Right atrium auricular region (tissue), 2 donors: ENCODE measurements around the gene DES. TPM values are rescaled to one million over a fixed set of nuclear protein-coding genes. Genes with fewer than 3 reads are reported as not detected.

ENCODE experiments used
- DNase-seq: peaks from one replicate; pipeline ENCODE4 v3.0.0-alpha.2; 2019; ENCODE audit warnings: low spot score
- H3K27ac ChIP-seq, 2 donors: fragments of 200-600 bp; sonication (generic); 1 replicate in 1 of 2; 2 replicates in 1 of 2; pipeline ENCODE4 v1.5.1; 2016 to 2019
- H3K27me3 ChIP-seq, 2 donors: fragments of 200-600 bp; sonication (generic); one replicate each; pipeline versions ENCODE4 v1.5.1 to v1.6.0; 2017 to 2019
- H3K36me3 ChIP-seq: fragments of 200-600 bp; sonication (generic); one replicate; pipeline ENCODE4 v1.5.1; 2016
- H3K4me1 ChIP-seq, 2 donors: fragments of 200-600 bp; sonication (generic); one replicate each; pipeline versions ENCODE4 v1.5.1 to v1.6.0; 2017 to 2019
- H3K4me3 ChIP-seq, 2 donors: fragments of 200-600 bp; sonication (generic); 1 replicate in 1 of 2; 2 replicates in 1 of 2; pipeline ENCODE4 v1.5.1; 2017 to 2019; ENCODE audit warnings: mild to moderate bottlenecking in 1 of 2, moderate library complexity in 1 of 2
- H3K9me3 ChIP-seq, 2 donors: fragments of 200-600 bp; sonication (generic); one replicate each; pipeline ENCODE4 v1.5.1; 2019
- CTCF ChIP-seq, 2 donors: fragments of 200-600 bp; sonication (generic); IDR thresholded peaks; one replicate each; pipeline ENCODE4 v1.5.1; 2019; ENCODE audit warnings: antibody characterized with exemption in 2 of 2
- total RNA-seq, 2 donors: library from RNA; depleted of rRNA; stranded (reverse); fragments of >200 nt; gene quantifications; one replicate each; pipeline ENCODE4 v1.1.0, GENCODE V29; 2016

DES gene
- total RNA-seq, 2 donors from 2014 or later: 12,280 to 13,654 TPM

DNA sequence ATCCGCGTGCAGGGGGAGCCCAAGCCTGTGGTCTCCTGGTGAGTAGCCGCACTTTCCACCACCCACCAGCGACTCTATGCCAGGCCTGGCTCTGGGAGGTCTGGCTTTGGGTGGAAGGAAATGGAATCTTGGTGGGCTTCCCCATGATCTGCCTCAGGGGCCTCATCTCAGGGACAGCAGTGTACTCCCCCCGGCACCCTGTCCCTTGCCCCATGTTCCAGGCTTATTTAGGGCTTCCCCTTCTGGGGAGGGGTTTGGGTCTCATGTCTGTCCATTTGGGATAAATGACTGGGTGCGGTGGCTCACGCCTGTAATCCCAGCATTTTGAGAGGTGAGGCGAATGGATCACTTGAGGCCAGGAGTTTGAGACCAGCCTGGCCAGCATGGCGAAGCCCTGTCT lies 44.2 kb downstream of the DES start:
- no peaks in the 10 kb centered on the region for H3K27me3 ChIP-seq
- DNase-seq: no peak
- H3K4me1 ChIP-seq: peaks cover 0 to 73% of the 10 kb centered on the region in 2 donors
- H3K36me3 ChIP-seq: peaks cover 36% of the 10 kb centered on the region
- H3K27ac ChIP-seq: peak overlapping the region; percentile 85 to 96
- H3K4me3 ChIP-seq: no peak overlapping the region
- no peaks in the 10 kb centered on the region for H3K9me3 ChIP-seq
- no peak for TF ChIP-seq CTCF (IDR thresholded peaks at IDR 0.05)

GRCh38 chr2:219464286-219465032 lies 46.3 kb downstream of the DES start:
- no peaks in the 10 kb centered on the region for H3K27me3 ChIP-seq
- H3K27ac ChIP-seq: peak overlapping the region; percentile 49 to 56
- TF ChIP-seq CTCF (IDR thresholded peaks at IDR 0.05): no peak
- H3K9me3 ChIP-seq: no peaks in the 10 kb centered on the region
- DNase-seq: no peak
- H3K36me3 ChIP-seq: peaks cover 49% of the 10 kb centered on the region
- no peak overlapping the region for H3K4me3 ChIP-seq
- H3K4me1 ChIP-seq: peaks cover 0 to 79% of the 10 kb centered on the region in 2 donors

- H3K9me3 ChIP-seq: no peaks in the 10 kb centered on the region
- DNase-seq: no peak
- no peak overlapping the region for H3K4me3 ChIP-seq
- TF ChIP-seq CTCF (IDR thresholded peaks at IDR 0.05): no peak
- peak overlapping the region; percentile 49 to 56 for H3K27ac ChIP-seq
- H3K36me3 ChIP-seq: peaks cover 51% of the 10 kb centered on the region
- H3K4me1 ChIP-seq: peaks cover 0 to 76% of the 10 kb centered on the region in 2 donors
- no peaks in the 10 kb centered on the region for H3K27me3 ChIP-seq
Observed at GRCh38 chr2:219465659-219466561, 47.7 kb downstream of the DES start.

DNA sequence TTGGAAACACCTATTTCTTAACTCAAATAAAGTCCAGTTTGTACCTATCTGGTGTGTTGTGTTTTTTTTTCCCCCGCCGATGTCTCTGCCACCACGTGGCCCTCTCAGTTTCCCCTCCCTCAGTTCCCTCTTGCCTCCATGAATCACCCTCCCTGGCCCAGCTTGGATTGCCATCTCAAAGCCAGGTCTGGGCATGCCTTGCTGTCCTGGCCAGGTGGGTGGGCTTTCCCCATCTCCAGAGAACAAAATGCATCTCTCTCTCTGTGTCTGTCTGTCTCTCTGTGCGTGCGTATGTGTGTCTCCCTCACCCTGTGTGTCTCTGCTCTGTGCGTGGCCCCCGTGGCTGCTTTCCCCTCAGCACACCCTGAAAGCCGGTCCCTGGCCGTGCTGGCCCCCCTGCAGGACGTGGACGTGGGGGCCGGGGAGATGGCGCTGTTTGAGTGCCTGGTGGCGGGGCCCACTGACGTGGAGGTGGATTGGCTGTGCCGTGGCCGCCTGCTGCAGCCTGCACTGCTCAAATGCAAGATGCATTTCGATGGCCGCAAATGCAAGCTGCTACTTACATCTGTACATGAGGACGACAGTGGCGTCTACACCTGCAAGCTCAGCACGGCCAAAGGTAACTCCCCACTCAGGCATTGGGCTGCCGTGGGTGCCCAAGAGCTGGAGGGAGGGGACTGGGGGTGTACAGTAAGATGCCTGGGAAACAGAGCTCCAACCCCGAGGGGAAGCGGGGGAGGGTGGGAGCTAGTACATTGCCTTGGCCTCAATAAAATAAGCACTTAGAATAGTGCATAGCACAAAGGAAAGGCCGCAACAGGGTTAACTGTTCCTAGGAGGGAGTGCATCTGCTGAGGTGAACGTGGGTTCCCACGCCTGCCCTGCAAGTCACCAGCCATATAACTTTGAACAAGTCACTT lies 48.9 kb downstream of the DES start:
- Histone ChIP-seq H3K27ac (peak overlapping the region; percentile 35 to 79), H3K36me3 (peaks cover 55% of the 10 kb centered on the region), H3K4me3 (no peak overlapping the region), H3K9me3 (no peaks in the 10 kb centered on the region), H3K27me3 (no peaks in the 10 kb centered on the region), H3K4me1 (peaks cover 0 to 77% of the 10 kb centered on the region in 2 donors)
- TF ChIP-seq CTCF (IDR thresholded peaks at IDR 0.05): no peak
- DNase-seq: no peak

- H3K9me3 ChIP-seq: no peaks in the 10 kb centered on the region
- peak overlapping the region; percentile 70 to 79 for H3K27ac ChIP-seq
- TF ChIP-seq CTCF (IDR thresholded peaks at IDR 0.05): no peak
- DNase-seq: no peak
- H3K36me3 ChIP-seq: peaks cover 55% of the 10 kb centered on the region
- no peaks in the 10 kb centered on the region for H3K27me3 ChIP-seq
- H3K4me3 ChIP-seq: no peak overlapping the region
- peaks cover 0 to 80% of the 10 kb centered on the region in 2 donors for H3K4me1 ChIP-seq
Observed at GRCh38 chr2:219467736-219468075, 49.5 kb downstream of the DES start.
